GM23338 (cell line): ENCODE data around the gene LPAR1. TPM values are rescaled to one million over a fixed set of nuclear protein-coding genes. Genes with fewer than 3 reads are reported as not detected.

Source experiments
- ATAC-seq: fragments of 200-7000 bp; cut with Tn5 transposase; 3 replicates; pipeline ENCODE4 v1.9.1; 2020
- DNase-seq: peaks from one replicate; pipeline ENCODE4 v3.0.0-alpha.2; 2015; ENCODE audit warnings: low spot score
- H2AFZ ChIP-seq: fragments of 200-600 bp; sonication (generic); 2 replicates; pipeline ENCODE4 v1.8.0; 2016; ENCODE audit warnings: antibody characterized with exemption, mild to moderate bottlenecking, moderate library complexity
- H3F3A ChIP-seq: fragments of 200-600 bp; sonication (generic); replicated peaks from 2 replicates; pipeline ENCODE4 v1.8.0; 2017; ENCODE audit warnings: antibody characterized with exemption, mixed run types, low read depth
- H3K27ac ChIP-seq: fragments of 200-600 bp; sonication (generic); 2 replicates; pipeline ENCODE4 v1.6.1; 2016; ENCODE audit warnings: low read depth
- H3K27me3 ChIP-seq: fragments of 200-600 bp; sonication (generic); 2 replicates; pipeline ENCODE4 v1.8.0; 2016; ENCODE audit warnings: mild to moderate bottlenecking, mixed run types, moderate library complexity; ENCODE audit not compliant: insufficient read depth
- H3K36me3 ChIP-seq: fragments of 200-600 bp; sonication (generic); 2 replicates; pipeline ENCODE4 v1.8.0; 2016; ENCODE audit warnings: mild to moderate bottlenecking; ENCODE audit not compliant: insufficient read depth
- H3K4me1 ChIP-seq: fragments of 200-600 bp; sonication (generic); 2 replicates; pipeline ENCODE4 v1.8.0; 2016; ENCODE audit warnings: mild to moderate bottlenecking, moderate library complexity; ENCODE audit not compliant: insufficient read depth
- H3K4me2 ChIP-seq: fragments of 200-600 bp; sonication (generic); 2 replicates; pipeline ENCODE4 v1.7.1; 2017; ENCODE audit warnings: mixed run types
- H3K4me3 ChIP-seq: fragments of 200-600 bp; sonication (generic); 2 replicates; pipeline ENCODE4 v1.6.1; 2016; ENCODE audit warnings: mixed run types
- H3K79me2 ChIP-seq: fragments of 200-600 bp; sonication (generic); replicated peaks from 2 replicates; pipeline ENCODE4 v1.8.0; 2017; ENCODE audit warnings: mild to moderate bottlenecking; ENCODE audit not compliant: insufficient read depth
- H3K9me2 ChIP-seq: fragments of 200-600 bp; sonication (generic); 2 replicates; pipeline ENCODE4 v1.8.0; 2017; ENCODE audit not compliant: insufficient read depth
- H4K20me1 ChIP-seq: fragments of 200-600 bp; sonication (generic); replicated peaks from 2 replicates; pipeline ENCODE4 v1.8.0; 2017; ENCODE audit warnings: mild to moderate bottlenecking; ENCODE audit not compliant: insufficient read depth
- H3K27ac Mint-ChIP-seq: 2 replicates; pipeline ENCODE4 v1.8.0; 2020; ENCODE audit warnings: inconsistent platforms, mild to moderate bottlenecking, moderate library complexity, mixed read lengths
- H3K27me3 Mint-ChIP-seq: 3 replicates; pipeline ENCODE4 v1.8.0; 2022; ENCODE audit warnings: low read depth, mild to moderate bottlenecking, moderate library complexity, mixed read lengths, inconsistent platforms; ENCODE audit not compliant: insufficient read depth, poor library complexity
- H3K36me3 Mint-ChIP-seq: 3 replicates; pipeline ENCODE4 v1.8.0; 2021; ENCODE audit warnings: low read depth, mild to moderate bottlenecking, inconsistent platforms, moderate library complexity, mixed read lengths
- H3K4me1 Mint-ChIP-seq: 3 replicates; pipeline ENCODE4 v1.8.0; 2020; ENCODE audit warnings: mild to moderate bottlenecking, inconsistent platforms, mixed read lengths
- H3K4me3 Mint-ChIP-seq: 3 replicates; pipeline ENCODE4 v1.8.0; 2021; ENCODE audit warnings: moderate library complexity, mild to moderate bottlenecking, inconsistent platforms, mixed read lengths
- H3K9me3 Mint-ChIP-seq: 3 replicates; pipeline ENCODE4 v1.8.0; 2020; ENCODE audit warnings: moderate library complexity, mild to moderate bottlenecking, inconsistent platforms, mixed read lengths
- CREB1 ChIP-seq: fragments of 250-450 bp; sonication (Bioruptor Pico); IDR thresholded peaks from 2 replicates; pipeline ENCODE4 v1.5.0; 2020; ENCODE audit warnings: low read depth, mild to moderate bottlenecking, moderate library complexity
- CTCF ChIP-seq, 2 experiments: fragments of 200-600 bp in 1 of 2; sonication (generic) in 1 of 2; conservative IDR thresholded peaks; 2 replicates each; pipeline versions ENCODE4 v1.5.1 to v1.6.1; 2016 to 2017; ENCODE audit warnings: antibody characterized with exemption in 2 of 2, low read depth in 2 of 2, mild to moderate bottlenecking in 2 of 2, moderate library complexity in 1 of 2
- ETS1 ChIP-seq: IDR thresholded peaks from 2 replicates; pipeline ENCODE4 v1.6.1; 2016; ENCODE audit warnings: antibody characterized with exemption
- EZH2phosphoT487 ChIP-seq: fragments of 200-600 bp; sonication (generic); IDR thresholded peaks from one replicate; pipeline ENCODE4 v1.8.1; 2018; ENCODE audit warnings: antibody characterized with exemption; ENCODE audit not compliant: unreplicated experiment
- NANOG ChIP-seq: IDR thresholded peaks from 2 replicates; pipeline ENCODE4 v1.6.1; 2016; ENCODE audit warnings: antibody characterized with exemption, borderline replicate concordance
- POLR2AphosphoS5 ChIP-seq: IDR thresholded peaks from 2 replicates; pipeline ENCODE4 v1.6.1; 2016; ENCODE audit warnings: antibody characterized with exemption, low read depth
- STAT1 ChIP-seq: IDR thresholded peaks from one replicate; pipeline ENCODE4 v1.6.1; 2016; ENCODE audit warnings: antibody characterized with exemption; ENCODE audit not compliant: unreplicated experiment
- ZNF114 ChIP-seq: fragments of 250-450 bp; sonication (Bioruptor Pico); IDR thresholded peaks from 2 replicates; pipeline ENCODE4 v1.5.0; 2020; ENCODE audit warnings: mild to moderate bottlenecking, moderate library complexity
- ZNF462 ChIP-seq: fragments of 250-450 bp; sonication (Bioruptor Pico); IDR thresholded peaks from 2 replicates; pipeline ENCODE4 v1.5.0; 2020; ENCODE audit warnings: mild to moderate bottlenecking, moderate library complexity
- polyA plus RNA-seq: library from polyadenylated mRNA; unstranded; fragments of >200 nt; fragmentation: Nextera tagmentation; extraction: Ambion mirVana; gene quantifications from 2 replicates; pipeline ENCODE4 v1.2.1, GENCODE V29; 2016
- total RNA-seq: library from RNA; depleted of rRNA; stranded (reverse); fragments of >200 nt; shearing (Covaris generic); gene quantifications from 2 replicates; pipeline ENCODE4 v1.2.3, GENCODE V29; 2014

Gene LPAR1
- total and polyA plus RNA-seq, 2 experiments from 2014 or later, result 1.0 to 3.8 TPM

GRCh38 chr9:110919050-110919435, 119.2 kb downstream of the LPAR1 start:
- peaks cover 4% of the 10 kb centered on the region; the same call in 1 of the 3 replicates for H3K9me3 Mint-ChIP-seq
- H3K4me3 Mint-ChIP-seq, result no peak overlapping the region
- H2AFZ ChIP-seq, result no peak overlapping the region
- H3F3A ChIP-seq, result no peaks in the 10 kb centered on the region
- H3K4me2 ChIP-seq, result no peak overlapping the region
- no peaks in the 10 kb centered on the region for H3K4me1 Mint-ChIP-seq
- no peak for DNase-seq
- H3K4me1 ChIP-seq, result no peaks in the 10 kb centered on the region
- TF ChIP-seq NANOG (no peak), POLR2AphosphoS5 (no peak)
- no peaks in the 10 kb centered on the region for H4K20me1 ChIP-seq
- no peak for ATAC-seq
- no peaks in the 10 kb centered on the region for H3K79me2 ChIP-seq
- H3K27ac Mint-ChIP-seq, result no peak overlapping the region
- no peak overlapping the region for H3K27ac ChIP-seq
- H3K9me2 ChIP-seq, result peaks cover 3% of the 10 kb centered on the region
- no peaks in the 10 kb centered on the region for H3K27me3 ChIP-seq
- no peaks in the 10 kb centered on the region; the same call in 1 of the 2 replicates for H3K36me3 ChIP-seq
- H3K4me3 ChIP-seq, result no peak overlapping the region
- peaks cover 2% of the 10 kb centered on the region for H3K27me3 Mint-ChIP-seq
- H3K36me3 Mint-ChIP-seq, result no peaks in the 10 kb centered on the region

DNA sequence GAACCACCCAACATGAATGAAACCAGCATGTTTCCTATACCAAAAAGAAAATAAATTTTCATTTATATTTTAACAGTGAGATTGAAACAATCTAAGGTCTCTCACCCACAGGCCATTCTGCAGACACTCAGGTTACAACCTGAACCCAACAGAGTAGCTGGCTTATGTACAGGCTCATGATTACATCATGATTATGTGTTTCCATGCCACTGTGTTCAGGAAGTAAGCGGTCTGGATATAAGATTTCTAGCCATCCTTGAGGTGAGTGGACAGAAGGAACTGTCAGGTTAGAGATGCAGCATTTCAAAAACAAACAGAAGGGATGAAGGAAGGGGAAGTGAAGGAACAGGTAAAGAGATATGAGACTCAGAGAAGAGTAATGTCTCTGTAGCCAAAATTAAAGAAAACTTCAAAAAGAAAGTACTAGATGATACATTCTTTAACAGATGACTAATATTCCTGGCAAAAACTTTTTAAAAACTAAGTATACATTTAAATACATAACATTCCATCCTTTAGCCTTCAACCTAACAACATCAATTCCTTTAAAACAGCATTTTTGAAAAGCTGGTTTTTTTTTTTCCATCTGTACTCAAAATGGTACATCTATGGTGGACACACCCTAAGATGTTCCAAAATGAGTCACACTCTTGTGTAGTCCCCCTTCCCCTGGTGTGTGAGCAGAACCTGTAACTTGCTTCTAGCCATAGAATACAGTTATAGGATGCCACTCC, 119.8 kb downstream of the LPAR1 start:
- H3K27me3 Mint-ChIP-seq, result peaks cover 2% of the 10 kb centered on the region
- H3K4me2 ChIP-seq, result no peak overlapping the region

More for the DNA sequence above, 119.8 kb downstream of the LPAR1 start:
- peaks cover 4% of the 10 kb centered on the region; the same call in 1 of the 3 replicates for H3K9me3 Mint-ChIP-seq
- Histone ChIP-seq H3K4me1 (no peaks in the 10 kb centered on the region), H3K4me3 (no peak overlapping the region), H3K36me3 (no peaks in the 10 kb centered on the region; the same call in 1 of the 2 replicates), H3K9me2 (peaks cover 3% of the 10 kb centered on the region), H3K27ac (no peak overlapping the region), H3F3A (no peaks in the 10 kb centered on the region), H2AFZ (no peak overlapping the region), H3K79me2 (no peaks in the 10 kb centered on the region), H4K20me1 (no peaks in the 10 kb centered on the region), H3K27me3 (no peaks in the 10 kb centered on the region)
- no peak overlapping the region for H3K27ac Mint-ChIP-seq
- H3K4me3 Mint-ChIP-seq, result no peak overlapping the region
- DNase-seq (no peak), ATAC-seq (no peak)
- TF ChIP-seq POLR2AphosphoS5 (no peak), CREB1 (CRISPR knock-in tag) (no peak), ZNF462 (CRISPR knock-in tag) (no peak), ZNF114 (no peak), EZH2phosphoT487 (no peak), CTCF (conservative IDR thresholded peaks at IDR 0.05; ENCODE audit: low read depth in 2 of 2) (no peak), STAT1 (no peak), ETS1 (no peak)
- no peaks in the 10 kb centered on the region for H3K36me3 Mint-ChIP-seq
- no peaks in the 10 kb centered on the region for H3K4me1 Mint-ChIP-seq
